Hippocampal formation (tissue), 2 donors: ENCODE data around the gene KCNQ5.
"Not testable (repeated sequence)": the region's sequence is repeated elsewhere in the genome, so short reads cannot be mapped to it uniquely, and the experiment has no call there.

Experiments used
- DNase-seq, 2 donors: peaks; one replicate each; lab custom pipeline; 2025; lab: John Stamatoyannopoulos, UW

The KCNQ5 gene

DNA sequence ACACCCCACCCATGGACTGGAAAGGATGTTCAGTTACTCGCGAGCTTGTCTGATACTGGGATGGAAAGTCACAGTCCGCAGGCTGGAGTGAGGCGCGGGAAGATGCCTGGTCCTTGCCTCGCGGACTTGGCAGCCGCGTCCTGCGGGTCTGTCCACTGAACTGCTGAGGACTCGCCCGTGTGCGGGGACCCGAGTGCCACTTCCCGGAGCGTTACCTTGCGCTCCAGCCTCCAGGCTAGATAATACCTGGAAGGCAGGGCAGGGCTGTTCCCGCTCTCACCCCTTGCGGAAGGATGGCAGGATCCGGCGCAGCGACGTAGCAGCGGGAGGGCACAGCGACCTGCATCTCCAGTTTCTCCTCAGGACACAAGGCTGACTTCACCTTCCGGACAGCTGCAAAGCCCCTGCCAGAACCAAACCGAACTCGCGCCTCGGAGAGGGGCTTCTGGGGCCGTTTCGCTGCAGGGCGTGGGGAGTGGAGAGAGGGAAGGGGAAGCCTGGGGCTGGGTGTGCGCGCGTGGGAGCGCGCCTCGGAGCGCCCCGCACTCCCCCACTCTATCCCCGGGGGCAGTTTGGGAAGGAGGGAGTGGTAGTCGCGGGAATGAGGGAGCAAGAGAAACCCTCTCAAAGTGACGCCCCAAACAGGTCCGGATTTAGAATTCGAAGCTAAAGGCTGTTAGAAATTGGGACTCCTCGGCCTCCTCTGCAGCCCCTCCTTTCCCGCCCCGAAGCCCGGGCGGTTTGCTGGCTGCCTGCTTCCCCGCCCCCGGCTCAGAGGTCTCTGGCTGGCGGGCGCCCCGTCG lies at the start of gene KCNQ5:
Gene KCNQ5, plus strand, starts transcription at position 774 of the 803 bp plus-strand sequence.
- no peak for DNase-seq

DNA sequence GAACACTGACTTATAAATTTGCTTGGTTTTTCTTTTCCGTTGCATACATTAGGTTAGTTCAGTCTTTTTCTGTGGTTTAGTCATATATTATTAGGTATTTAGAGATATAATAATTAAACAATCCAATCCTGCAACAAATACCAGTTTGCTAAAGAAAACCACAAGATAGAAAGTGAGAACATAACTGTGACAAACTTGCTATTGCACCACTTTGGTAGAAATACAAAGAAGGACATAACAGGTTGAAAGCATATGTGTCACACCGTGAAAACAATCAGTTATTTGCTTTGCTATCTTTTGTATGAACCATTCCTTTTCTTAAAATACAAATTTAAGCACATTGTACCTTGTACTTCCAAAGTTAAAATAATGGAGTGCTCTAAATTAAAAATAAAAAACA lies 42.0 kb upstream of the KCNQ5 start:
- DNase-seq: no peak

- DNase-seq: peak; percentile 1 to 25
Measured at GRCh38 chr6:72580281-72580940, 41.5 kb upstream of the KCNQ5 start.

DNA sequence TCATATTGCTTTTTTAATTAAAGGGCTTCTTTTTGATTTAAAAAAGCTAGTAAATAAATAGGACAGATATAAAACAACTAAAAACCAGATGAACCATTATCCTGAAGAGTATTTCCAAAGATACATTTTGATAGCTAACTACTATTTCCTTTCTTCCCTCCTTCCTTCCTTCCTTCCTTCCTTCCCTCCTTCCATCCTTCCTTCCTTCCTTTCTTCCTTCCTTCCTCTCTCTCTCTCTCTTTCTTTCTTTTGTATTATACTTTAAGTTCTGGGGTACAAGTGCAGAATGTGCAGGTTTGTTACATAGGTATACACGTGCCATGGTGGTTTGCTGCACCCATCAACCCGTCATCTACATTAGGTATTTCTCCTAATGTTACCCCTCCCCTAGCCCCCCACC lies 40.9 kb upstream of the KCNQ5 start:
- DNase-seq: not testable (repeated sequence)

DNA sequence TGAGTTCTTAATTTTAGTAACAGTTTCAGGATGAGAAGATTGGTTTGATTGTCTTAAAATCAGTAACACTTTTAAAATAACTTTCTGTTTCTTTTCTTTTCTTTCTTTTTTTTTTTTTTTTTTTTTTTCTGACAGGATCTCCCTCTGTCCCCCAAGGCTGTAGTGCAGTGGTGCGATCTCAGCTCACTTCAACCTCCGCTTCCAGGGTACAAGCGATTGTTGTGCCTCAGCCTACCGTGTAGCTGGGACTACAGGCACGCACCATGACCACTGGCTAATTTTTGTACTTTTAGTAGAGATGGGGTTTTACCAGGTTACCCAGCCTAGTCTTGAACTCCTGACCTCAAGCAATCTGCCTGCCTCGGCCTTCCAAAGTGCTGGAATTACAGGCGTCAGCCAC lies 33.7 kb upstream of the KCNQ5 start:
- DNase-seq: no peak

DNA sequence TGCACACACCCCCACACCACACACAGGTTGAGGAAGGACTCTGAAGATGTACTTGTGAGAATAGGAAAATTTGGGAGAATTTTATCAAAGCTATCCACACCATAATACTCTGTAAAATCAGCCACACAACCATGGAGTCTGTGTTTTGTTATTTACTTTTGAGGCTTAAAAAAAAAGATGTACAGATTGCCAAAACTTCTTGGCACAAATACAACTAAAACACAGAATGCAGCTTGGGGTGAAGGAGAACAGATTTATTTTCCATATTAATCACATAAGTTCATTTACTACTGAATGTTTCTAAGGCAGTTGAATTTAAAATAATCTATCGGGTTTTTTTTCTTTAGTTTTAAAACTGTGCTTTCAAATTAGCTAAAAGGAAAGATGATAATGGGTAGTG lies 32.8 kb upstream of the KCNQ5 start:
- DNase-seq: no peak

DNA sequence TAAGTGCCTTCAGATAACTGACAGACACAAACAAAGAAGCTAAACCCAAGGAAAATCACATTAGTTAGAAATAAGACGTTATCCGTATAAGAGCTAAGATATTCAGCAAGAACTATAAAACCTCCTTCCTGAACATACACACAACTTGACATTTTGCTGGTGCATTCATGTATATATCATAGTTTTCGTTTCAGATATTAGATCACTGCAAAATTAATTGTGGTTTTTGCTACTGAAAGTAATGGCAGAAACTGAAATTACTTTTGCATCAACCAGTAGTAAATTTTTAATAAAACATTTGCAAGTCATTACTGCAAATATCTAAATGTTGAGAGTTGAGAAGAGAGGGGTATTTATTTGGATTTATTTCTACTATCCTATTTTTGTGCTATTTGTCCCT lies 26.1 kb upstream of the KCNQ5 start:
- no peak for DNase-seq

GRCh38 chr6:72616406-72617015 lies 5.4 kb upstream of the KCNQ5 start:
- peak in 1 of 2 donors; percentile 54 for DNase-seq

DNA sequence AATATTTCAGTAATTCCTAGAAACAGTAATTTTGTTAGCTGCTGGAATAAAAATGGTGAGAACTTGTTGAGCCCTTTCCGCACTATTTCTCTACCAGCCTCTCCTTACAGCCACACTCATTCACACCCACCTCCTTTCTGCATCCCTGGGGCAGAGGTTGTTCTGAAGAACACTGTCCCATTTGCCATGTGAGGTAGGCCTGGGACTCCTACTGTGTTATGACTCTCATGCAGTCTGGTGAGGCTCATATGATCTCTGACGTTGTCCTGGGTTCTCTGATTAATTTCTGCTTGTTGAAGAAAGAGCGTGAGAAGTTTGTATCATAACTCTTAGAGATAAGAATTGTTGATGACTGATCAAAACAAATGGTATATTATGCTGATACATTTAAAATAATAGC lies 4.1 kb upstream of the KCNQ5 start:
- DNase-seq: no peak

DNA sequence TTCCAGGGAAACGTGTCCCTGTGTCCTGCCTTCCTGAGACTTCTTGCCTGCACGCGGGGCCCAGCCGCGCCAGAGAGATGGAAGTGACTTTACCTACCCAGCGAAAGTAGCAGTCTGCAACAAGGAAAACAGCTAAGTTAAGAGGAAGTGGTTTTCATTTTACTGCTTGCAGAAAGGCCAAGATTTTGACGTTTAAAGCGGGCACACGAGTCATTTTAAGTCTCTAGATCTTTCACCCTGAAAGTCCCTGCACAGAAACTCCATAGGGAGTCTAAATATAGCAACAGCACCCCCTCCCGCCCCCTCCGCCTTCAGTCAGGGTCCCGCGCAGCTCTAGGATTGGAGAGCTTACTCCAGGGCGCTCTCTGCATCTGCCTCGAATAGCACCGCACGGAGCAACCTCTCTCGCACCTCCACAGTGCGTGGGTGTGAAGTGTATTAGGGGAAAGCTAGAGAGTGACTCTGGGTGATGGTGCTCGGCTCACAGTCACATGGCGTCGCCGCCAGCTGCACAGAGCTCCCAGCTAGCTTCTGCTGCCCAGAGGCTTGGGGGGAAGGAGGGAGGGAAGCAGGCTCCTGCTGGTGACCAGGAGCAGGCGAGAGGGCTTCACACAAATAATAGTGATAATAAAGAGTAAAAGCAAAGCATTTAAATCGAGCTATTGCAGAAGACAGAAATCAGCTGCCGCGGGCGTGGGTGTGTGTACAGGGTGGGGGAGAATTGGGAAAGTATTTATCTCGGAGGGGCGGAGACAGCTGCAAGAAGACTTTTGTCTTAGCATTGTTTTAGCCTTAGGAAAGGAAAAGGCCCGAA lies 1.8 kb upstream of the KCNQ5 start:
- DNase-seq: peak; percentile 45 to 69

DNA sequence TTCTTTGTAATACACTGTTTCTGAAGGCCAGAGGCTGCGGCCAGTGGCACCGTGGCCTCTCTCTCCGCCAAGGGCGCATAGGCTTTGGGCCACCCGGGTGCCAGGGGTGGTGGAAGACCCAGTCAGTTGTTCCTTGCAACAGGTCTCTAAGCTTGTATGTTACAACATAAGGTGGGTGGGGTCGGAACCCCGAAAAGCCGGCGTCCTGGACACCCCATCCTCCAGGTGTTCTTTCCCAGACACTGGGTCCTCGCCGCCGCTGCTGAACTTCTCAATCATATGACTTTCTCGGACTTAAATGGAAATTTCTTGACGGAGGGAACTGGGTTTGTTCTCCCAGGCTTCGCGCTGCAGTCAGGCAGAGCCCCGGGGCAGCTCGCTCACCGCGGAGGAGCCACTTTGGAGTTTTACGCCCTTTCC lies 983 bp upstream of the KCNQ5 start:
- peak in 1 of 2 donors; percentile 11 for DNase-seq

GRCh38 chr6:72622094-72622940 lies 453 bp downstream of the KCNQ5 start:
- peak in 1 of 2 donors; percentile 29 for DNase-seq

GRCh38 chr6:72623808-72624207 lies 1.9 kb downstream of the KCNQ5 start:
- no peak for DNase-seq

DNA sequence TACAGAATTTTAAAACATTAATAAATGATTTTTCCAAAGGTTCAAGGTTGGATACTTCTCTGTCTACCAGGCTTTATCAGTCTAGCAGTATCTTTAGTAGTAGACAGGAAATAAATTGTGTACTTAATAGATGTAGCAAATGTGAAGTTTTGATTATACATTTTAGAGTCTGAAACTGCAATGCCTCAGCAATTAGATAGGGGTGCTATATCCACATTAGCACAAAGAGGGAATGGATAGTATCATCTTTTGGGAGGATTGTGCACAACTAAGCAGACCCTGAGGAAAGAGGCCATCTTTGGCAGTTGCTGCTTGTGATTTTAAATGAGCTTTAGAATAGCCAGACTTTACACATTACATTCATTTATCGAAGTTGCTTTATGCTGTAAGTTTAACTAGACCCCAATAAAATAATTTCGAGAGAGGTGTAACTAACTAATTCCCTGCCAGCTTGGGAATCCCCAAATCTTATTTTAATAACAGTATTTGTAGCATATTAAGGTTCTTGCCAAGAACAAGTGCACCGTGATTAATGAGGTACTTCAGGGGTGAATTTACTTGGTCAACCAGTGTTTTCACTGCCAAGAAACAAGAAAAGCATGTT lies 2.8 kb downstream of the KCNQ5 start:
- peak in 1 of 2 donors; percentile 31 for DNase-seq

GRCh38 chr6:72626126-72626525 lies 4.3 kb downstream of the KCNQ5 start:
- no peak for DNase-seq

DNA sequence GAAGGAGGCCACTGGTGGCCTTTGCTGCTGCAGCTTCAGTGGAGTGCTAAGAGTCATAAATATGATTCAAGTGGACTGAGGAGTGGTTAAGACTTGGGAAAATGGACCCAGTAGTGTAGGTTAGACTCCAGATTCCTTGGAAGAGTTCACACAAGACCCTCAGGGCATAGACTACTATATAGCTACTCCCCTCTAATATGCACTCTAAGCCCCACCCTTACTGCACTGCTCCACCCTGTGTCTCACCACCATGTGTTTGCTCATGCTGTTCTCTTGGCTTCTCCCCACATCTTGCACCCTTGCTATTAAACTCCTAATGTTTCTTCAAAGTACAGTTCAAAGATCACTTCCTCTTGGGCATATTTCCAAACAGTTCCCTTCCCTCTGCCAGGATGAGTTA lies 5.7 kb downstream of the KCNQ5 start:
- no peak for DNase-seq

DNA sequence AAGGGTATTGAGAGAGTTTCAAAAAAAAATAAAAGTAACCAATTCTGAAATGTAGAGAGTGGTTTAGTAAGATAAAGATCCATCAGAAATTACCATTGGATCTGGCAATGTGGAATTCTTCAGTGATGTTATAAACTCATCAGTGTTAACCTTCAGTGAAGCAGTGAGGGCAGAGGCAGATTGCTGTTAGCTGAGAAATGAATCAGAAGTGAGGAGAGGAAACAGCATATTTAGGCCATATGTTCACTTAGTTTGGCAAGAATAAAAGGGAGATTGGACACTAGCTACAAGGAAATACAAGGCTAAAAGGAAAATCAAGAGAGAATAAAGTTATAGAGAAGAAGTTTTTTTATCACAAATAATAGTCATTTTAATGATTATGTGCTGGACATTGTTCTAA lies 9.6 kb downstream of the KCNQ5 start:
- DNase-seq: no peak

- no peak for DNase-seq
Measured at GRCh38 chr6:72635636-72636035, 13.8 kb downstream of the KCNQ5 start.

- DNase-seq: no peak
Measured at GRCh38 chr6:72636215-72636614, 14.4 kb downstream of the KCNQ5 start.

- DNase-seq: no peak
Measured at GRCh38 chr6:72636786-72637185, 14.9 kb downstream of the KCNQ5 start.
